AG09319 (cell line): ENCODE data around the gene ADAMTS14.
"Not testable (repeated sequence)": the region's sequence is repeated elsewhere in the genome, so short reads cannot be mapped to it uniquely, and the experiment has no call there.

Experiments used
- DNase-seq: peaks from one replicate; pipeline ENCODE4 v3.0.0-alpha.2; 2010; ENCODE audit warnings: low read depth; ENCODE audit errors: extremely low read depth
- CTCF ChIP-seq: IDR thresholded peaks from 2 replicates; pipeline ENCODE4 v1.5.1; 2011; ENCODE audit warnings: low read depth, mild to moderate bottlenecking, inconsistent platforms, low read length, moderate library complexity

ADAMTS14 gene

DNA sequence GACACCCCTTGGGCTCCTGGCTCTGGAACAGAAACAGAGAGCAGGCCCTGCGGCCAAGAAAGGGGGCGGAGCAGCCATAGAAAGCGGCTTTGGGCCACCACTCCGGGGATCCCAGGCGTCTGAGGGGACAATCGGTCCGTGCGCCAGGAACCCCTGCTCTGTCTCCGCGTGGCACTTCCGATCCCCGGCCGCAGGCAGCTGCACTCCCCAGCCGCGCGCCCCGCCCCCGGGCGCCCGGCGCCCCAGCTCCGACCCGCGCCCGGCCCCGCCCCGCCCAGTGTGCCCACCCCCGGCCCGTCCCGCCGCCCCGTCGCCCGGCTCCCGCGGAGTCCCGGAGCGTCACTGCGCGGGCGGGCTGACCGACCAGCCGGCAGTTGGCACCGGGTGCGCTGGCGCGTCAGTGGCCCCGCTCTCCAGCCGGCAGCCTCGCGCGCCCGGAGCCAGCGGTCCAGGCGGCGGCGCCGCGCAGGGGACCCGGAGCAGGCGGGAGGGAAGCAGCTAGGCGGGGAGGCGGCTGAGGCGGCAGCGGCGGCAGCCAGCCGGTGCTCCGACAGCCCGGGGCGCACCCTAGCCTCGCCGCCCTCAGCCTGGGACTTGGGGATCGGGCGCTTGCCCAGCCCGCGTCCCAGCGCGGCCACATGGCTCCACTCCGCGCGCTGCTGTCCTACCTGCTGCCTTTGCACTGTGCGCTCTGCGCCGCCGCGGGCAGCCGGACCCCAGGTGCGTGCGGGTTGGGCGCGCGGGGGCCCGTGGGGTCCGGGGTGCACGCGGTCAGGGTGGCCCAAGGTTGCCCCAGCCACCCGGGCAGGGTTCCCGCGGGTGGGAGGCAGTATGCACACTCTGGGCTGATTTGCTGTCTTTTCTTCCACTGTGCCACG lies at the start of gene ADAMTS14:
TSS of gene ADAMTS14 (plus strand) at position 342 of the 878 bp plus-strand sequence. CDS start at position 639, 297 bp downstream.
- DNase-seq, result no peak
- TF ChIP-seq CTCF, result no peak

DNA sequence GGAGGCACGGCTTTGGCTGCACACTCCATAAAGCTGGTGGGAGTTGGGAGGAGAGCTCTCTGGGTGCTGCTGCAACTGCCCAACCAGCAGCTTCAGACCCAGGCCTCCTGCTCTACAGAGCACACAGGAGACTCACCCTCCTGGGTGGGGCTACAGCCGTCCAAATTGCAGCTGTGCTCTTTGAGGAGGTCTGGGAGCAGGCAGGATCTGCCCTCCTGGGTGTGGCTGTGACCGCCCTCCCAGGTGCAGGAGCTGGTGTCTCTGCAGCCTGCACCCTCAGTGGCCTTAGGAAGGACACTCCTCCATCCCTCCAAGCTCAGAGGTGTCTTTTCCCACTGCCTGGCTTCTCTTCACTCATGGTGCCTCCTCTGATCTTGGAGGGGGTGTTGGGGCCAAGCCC lies 49.8 kb upstream of the ADAMTS14 start:
- no peak for TF ChIP-seq CTCF
- DNase-seq, result no peak

DNA sequence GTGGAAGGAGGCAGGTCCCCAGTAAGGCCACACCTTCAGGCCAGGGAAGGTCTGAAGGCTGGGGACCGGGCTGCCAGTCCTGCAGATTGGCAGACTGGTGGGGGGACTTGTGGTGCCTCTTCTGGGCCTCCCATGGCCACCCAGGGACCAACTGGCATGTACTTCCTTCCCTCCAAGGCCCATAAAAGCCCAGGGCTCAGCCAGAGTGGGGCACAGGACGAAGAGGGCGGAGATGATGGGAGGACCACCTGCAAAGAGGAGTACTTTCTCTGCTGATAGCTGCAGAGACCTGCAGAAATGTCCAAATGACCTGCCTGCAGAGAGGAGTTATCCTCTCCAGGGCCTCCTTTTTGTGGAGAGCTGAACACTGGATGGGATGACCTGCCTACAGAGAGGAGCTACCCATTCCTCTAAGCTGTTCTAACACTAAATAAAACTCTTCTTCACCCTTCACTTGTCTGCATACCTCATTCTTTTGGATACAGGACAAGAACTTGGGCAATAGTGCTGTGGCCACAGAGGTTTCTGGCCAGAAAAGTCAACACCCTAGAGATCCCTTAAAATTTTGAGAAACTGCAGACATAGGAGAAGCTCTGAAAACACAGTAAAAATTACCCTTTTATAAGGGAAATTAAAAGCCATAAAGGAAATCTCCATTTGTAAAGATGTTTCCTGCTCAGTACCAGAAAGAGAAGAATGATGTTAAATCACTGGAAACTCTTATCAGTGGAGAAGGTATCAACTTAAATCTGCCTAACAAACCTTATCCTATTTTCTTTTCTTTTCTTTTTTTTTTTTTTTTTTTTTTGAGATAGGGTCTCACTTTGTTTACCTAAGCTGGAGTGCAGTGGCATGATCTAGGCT lies 49.1 kb upstream of the ADAMTS14 start:
- no peak for TF ChIP-seq CTCF
- no peak for DNase-seq

- no peak for DNase-seq
- TF ChIP-seq CTCF, result no peak
These were observed 46.2 kb upstream of the ADAMTS14 start for GRCh38 chr10:70626056-70626455.

GRCh38 chr10:70629338-70629737 lies 43.0 kb upstream of the ADAMTS14 start:
- DNase-seq, result no peak
- TF ChIP-seq CTCF, result no peak

- not testable (repeated sequence) for DNase-seq
These were observed 40.6 kb upstream of the ADAMTS14 start for GRCh38 chr10:70631735-70632134.

GRCh38 chr10:70634011-70634410 lies 38.3 kb upstream of the ADAMTS14 start:
- TF ChIP-seq CTCF, result no peak
- no peak for DNase-seq

- DNase-seq, result not testable (repeated sequence)
These were observed 37.8 kb upstream of the ADAMTS14 start for GRCh38 chr10:70634515-70634914.

GRCh38 chr10:70639640-70640383 lies 32.5 kb upstream of the ADAMTS14 start:
- not testable (repeated sequence) for DNase-seq

DNA sequence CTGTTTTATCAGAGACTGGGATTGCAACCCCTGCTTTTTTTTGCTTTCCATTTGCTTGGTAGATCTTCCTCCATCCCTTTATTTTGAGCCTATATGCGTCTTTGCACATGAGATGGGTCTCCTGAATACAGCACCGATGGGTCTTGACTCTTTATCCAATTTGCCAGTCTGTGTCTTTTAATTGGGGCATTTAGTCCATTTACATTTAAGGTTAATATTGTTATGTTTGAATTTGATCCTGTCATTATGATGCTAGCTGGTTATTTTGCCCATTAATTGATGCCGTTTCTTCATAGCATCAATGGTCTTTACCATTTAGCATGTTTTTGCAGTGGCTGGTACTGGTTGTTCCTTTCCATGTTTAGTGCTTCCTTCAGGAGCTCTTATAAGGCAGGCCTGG lies 29.0 kb upstream of the ADAMTS14 start:
- not testable (repeated sequence) for DNase-seq

GRCh38 chr10:70644959-70645358 lies 27.3 kb upstream of the ADAMTS14 start:
- not testable (repeated sequence) for DNase-seq
